Measurements from ENCODE around the gene SULT1C2.

DNA sequence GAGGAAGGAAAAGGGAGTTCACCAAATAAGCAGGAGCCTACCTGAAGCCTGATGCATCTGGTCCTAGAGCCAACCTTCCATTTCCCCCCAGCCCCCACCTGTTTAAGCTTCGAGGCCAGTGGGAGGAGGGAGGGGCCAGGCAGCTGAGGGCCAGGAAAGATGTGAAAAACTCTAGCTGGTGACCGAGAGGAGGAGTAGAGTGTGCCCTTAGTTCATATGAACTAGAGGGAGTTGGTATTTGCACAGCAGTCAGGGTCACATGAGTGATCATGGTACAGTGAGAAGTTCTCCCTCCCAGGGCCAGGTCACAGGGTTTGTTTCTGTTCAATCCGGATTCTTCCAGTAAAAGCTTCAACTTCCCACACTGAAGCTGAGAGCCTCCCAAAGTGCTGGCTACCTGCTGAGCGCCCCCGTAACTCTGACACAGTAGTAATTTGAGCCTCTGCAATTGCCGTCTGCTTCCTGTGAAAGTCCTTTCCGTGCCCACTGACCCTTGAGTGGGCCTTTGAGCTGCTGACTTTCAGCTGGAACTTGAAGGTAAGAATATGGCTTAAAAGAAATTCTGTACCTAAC lies at the start of gene SULT1C2:
- TF ChIP-seq, protein P1, sequence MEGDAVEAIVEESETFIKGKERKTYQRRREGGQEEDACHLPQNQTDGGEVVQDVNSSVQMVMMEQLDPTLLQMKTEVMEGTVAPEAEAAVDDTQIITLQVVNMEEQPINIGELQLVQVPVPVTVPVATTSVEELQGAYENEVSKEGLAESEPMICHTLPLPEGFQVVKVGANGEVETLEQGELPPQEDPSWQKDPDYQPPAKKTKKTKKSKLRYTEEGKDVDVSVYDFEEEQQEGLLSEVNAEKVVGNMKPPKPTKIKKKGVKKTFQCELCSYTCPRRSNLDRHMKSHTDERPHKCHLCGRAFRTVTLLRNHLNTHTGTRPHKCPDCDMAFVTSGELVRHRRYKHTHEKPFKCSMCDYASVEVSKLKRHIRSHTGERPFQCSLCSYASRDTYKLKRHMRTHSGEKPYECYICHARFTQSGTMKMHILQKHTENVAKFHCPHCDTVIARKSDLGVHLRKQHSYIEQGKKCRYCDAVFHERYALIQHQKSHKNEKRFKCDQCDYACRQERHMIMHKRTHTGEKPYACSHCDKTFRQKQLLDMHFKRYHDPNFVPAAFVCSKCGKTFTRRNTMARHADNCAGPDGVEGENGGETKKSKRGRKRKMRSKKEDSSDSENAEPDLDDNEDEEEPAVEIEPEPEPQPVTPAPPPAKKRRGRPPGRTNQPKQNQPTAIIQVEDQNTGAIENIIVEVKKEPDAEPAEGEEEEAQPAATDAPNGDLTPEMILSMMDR (IDR thresholded peaks at IDR 0.05; ENCODE audit: low read depth, low read length, poor library complexity, severe bottlenecking) = no peak
- no peak for TF ChIP-seq EZH2phosphoT487 (IDR thresholded peaks at IDR 0.05; ENCODE audit: borderline replicate concordance, low read length)
